SK-N-SH (cell line): ENCODE results near the gene CARD19. TPM values are rescaled to one million over a fixed set of nuclear protein-coding genes. Genes with fewer than 3 reads are reported as not detected.
"Not testable (repeated sequence)": the region's sequence is repeated elsewhere in the genome, so short reads cannot be mapped to it uniquely, and the experiment has no call there.

Experiments used
- CTCF ChIA-PET: fragments of 300-600, 350-600 bp; formaldehyde crosslinking; extraction: SDS; loops from one replicate; lab custom pipeline; 2021; lab: Yijun Ruan, JAX
- POLR2A ChIA-PET: fragments of 350-600 bp; sonication (Branson Sonifier 250); formaldehyde crosslinking; extraction: SDS; loops from one replicate; lab custom pipeline; 2020; ENCODE audit warnings: antibody characterized with exemption, inconsistent platforms; lab: Yijun Ruan, JAX
- DNase-seq: peaks from one replicate; pipeline ENCODE4 v3.0.0; 2012
- H2AFZ ChIP-seq: fragments of 200-600 bp; sonication (generic); 2 replicates; pipeline ENCODE4 v1.8.1; 2016; ENCODE audit warnings: antibody characterized with exemption, mild to moderate bottlenecking, low read depth
- H3F3A ChIP-seq: fragments of 200-600 bp; sonication (generic); replicated peaks from 2 replicates; pipeline ENCODE3; 2016; ENCODE audit warnings: antibody characterized with exemption, mild to moderate bottlenecking; ENCODE audit not compliant: insufficient read depth
- H3K27ac ChIP-seq, 2 experiments: fragments of 200-500 bp in 1 of 2; fragments of 200-600 bp in 1 of 2; sonication (Bioruptor generic) in 1 of 2; sonication (generic), shearing (Covaris generic) in 1 of 2; 2 replicates each; pipeline versions ENCODE4 v1.5.1 to v1.6.1; 2014 to 2016; ENCODE audit warnings: low read depth in 2 of 2, inconsistent platforms in 1 of 2, low read length in 1 of 2, mild to moderate bottlenecking in 1 of 2, mixed read lengths in 1 of 2
- H3K27me3 ChIP-seq: fragments of 200-600 bp; sonication (generic), shearing (Covaris generic); 2 replicates; pipeline ENCODE4 v1.6.1; 2016; ENCODE audit warnings: mixed run types; ENCODE audit not compliant: insufficient read depth
- H3K36me3 ChIP-seq, 2 experiments: fragments of 200-500 bp in 1 of 2; fragments of 200-600 bp in 1 of 2; sonication (Bioruptor generic) in 1 of 2; sonication (generic) in 1 of 2; replicated peaks in 1 of 2; 2 replicates each; pipeline versions ENCODE3 to v1.5.1; 2014 to 2016; ENCODE audit warnings: low read length in 1 of 2, mild to moderate bottlenecking in 1 of 2; ENCODE audit not compliant: insufficient read depth in 2 of 2, control insufficient read depth in 1 of 2
- H3K4me1 ChIP-seq, 2 experiments: fragments of 200-500 bp in 1 of 2; fragments of 200-600 bp in 1 of 2; sonication (Bioruptor generic) in 1 of 2; sonication (generic), shearing (Covaris generic) in 1 of 2; 2 replicates each; pipeline versions ENCODE4 v1.5.1 to v1.6.1; 2014 to 2016; ENCODE audit warnings: low read depth in 1 of 2, low read length in 1 of 2, mixed run types in 1 of 2; ENCODE audit not compliant: insufficient read depth in 2 of 2, control insufficient read depth in 1 of 2
- H3K4me2 ChIP-seq: fragments of 200-600 bp; sonication (generic), shearing (Covaris generic); 2 replicates; pipeline ENCODE4 v1.6.1; 2017; ENCODE audit warnings: mixed run types
- H3K4me3 ChIP-seq, 2 experiments: fragments of 200-500 bp in 1 of 2; fragments of 200-600 bp in 1 of 2; sonication (Bioruptor generic) in 1 of 2; sonication (generic), shearing (Covaris generic) in 1 of 2; 2 replicates each; pipeline versions ENCODE4 v1.5.1 to v1.8.1; 2014 to 2016; ENCODE audit warnings: low read depth in 2 of 2, inconsistent platforms in 1 of 2, low read length in 1 of 2, mild to moderate bottlenecking in 1 of 2, mixed read lengths in 1 of 2, moderate library complexity in 1 of 2
- H3K79me2 ChIP-seq: fragments of 200-600 bp; sonication (generic); 2 replicates; pipeline ENCODE4 v1.8.1; 2017; ENCODE audit warnings: mild to moderate bottlenecking; ENCODE audit not compliant: insufficient read depth
- H3K9ac ChIP-seq: fragments of 200-600 bp; sonication (generic); 2 replicates; pipeline ENCODE4 v1.6.1; 2017; ENCODE audit warnings: mixed run types
- H3K9me2 ChIP-seq: fragments of 200-600 bp; sonication (generic); 2 replicates; pipeline ENCODE4 v1.6.1; 2017; ENCODE audit warnings: mixed run types
- H3K9me3 ChIP-seq: fragments of 200-600 bp; sonication (generic); 2 replicates; pipeline ENCODE4 v1.6.1; 2017; ENCODE audit warnings: mixed run types, mild to moderate bottlenecking, moderate library complexity
- H4K20me1 ChIP-seq: fragments of 200-600 bp; sonication (generic); 2 replicates; pipeline ENCODE4 v1.6.1; 2017; ENCODE audit warnings: mild to moderate bottlenecking, mixed run types; ENCODE audit not compliant: insufficient read depth
- CHD2 ChIP-seq: fragments of 150-350 bp; IDR thresholded peaks from 2 replicates; pipeline ENCODE4 v1.6.1; 2018; ENCODE audit warnings: low read length; ENCODE audit not compliant: partially characterized antibody
- CTCF ChIP-seq: fragments of 200-600 bp; sonication (generic); IDR thresholded peaks from 2 replicates; pipeline ENCODE4 v1.6.1; 2017; ENCODE audit warnings: antibody characterized with exemption, mild to moderate bottlenecking, moderate library complexity
- EP300 ChIP-seq, 2 experiments: IDR thresholded peaks; 2 replicates each; pipeline versions ENCODE4 v1.4.0 to v1.6.1; 2012; ENCODE audit warnings: borderline replicate concordance in 1 of 2, low read depth in 1 of 2, low read length in 1 of 2
- FOXJ3 ChIP-seq: sonication (generic); formaldehyde crosslinking; IDR thresholded peaks from 2 replicates; pipeline ENCODE4 v1.5.1; 2020; ENCODE audit warnings: mild to moderate bottlenecking, missing genetic modification reagents
- MXI1 ChIP-seq: IDR thresholded peaks from 2 replicates; pipeline ENCODE4 v1.6.1; 2012; ENCODE audit warnings: mild to moderate bottlenecking, low read depth, low read length, improper control_type of control experiment
- NRF1 ChIP-seq: IDR thresholded peaks from 2 replicates; pipeline ENCODE4 v1.6.1; 2012; ENCODE audit warnings: low read depth, mild to moderate bottlenecking, low read length
- REST ChIP-seq: IDR thresholded peaks from 2 replicates; pipeline ENCODE4 v1.6.1; 2012; ENCODE audit warnings: mild to moderate bottlenecking, low read depth, low read length, moderate library complexity
- RFX5 ChIP-seq: IDR thresholded peaks from 2 replicates; pipeline ENCODE4 v1.6.1; 2012; ENCODE audit warnings: mild to moderate bottlenecking, improper control_type of control experiment, low read length
- SIN3A ChIP-seq: IDR thresholded peaks from 2 replicates; pipeline ENCODE4 v1.6.1; 2012; ENCODE audit warnings: low read depth, mild to moderate bottlenecking, low read length, moderate library complexity, borderline replicate concordance
- TAF1 ChIP-seq: IDR thresholded peaks from 2 replicates; pipeline ENCODE4 v1.6.1; 2012; ENCODE audit warnings: low read depth, mild to moderate bottlenecking, low read length, moderate library complexity, borderline replicate concordance
- TEAD4 ChIP-seq: IDR thresholded peaks from 2 replicates; pipeline ENCODE4 v1.4.0; 2012; ENCODE audit warnings: mild to moderate bottlenecking, borderline replicate concordance; ENCODE audit not compliant: insufficient read depth
- USF1 ChIP-seq: IDR thresholded peaks from 2 replicates; pipeline ENCODE4 v1.4.0; 2012; ENCODE audit warnings: low read depth, borderline replicate concordance
- WGBS: methylation state at CpG from one replicate; pipeline ENCODE4 v1.1.6; 2017; ENCODE audit warnings: low lambda C conversion rate; 5-methylcytosine and 5-hydroxymethylcytosine counted together
- polyA plus RNA-seq, 3 experiments: library from polyadenylated mRNA; depleted of rRNA; stranded (reverse); fragments of >200 nt; gene quantifications; 2 replicates each; pipeline ENCODE4 v1.2.3, GENCODE V29; 2012

CARD19 gene
- polyA plus RNA-seq, 1 of the 3 experiments (the other 2 are of a cell fraction) = 165 TPM

GRCh38 chr9:93143830-93144530, 48.0 kb downstream of the CARD19 start:
- no peaks in the 10 kb centered on the region for H3K27me3 ChIP-seq
- no peaks in the 10 kb centered on the region for H3F3A ChIP-seq
- no peak overlapping the region for H3K4me3 ChIP-seq
- WGBS = 73% methylated on average over 10 of the region's 15 CpGs
- no peak overlapping the region for H3K9ac ChIP-seq
- CTCF ChIA-PET = interaction anchor here (0.9 kb wide), 1 partner anchor 88 kb away, joined by 3 read pairs; no protein-coding TSS in a partner anchor
- H4K20me1 ChIP-seq = no peaks in the 10 kb centered on the region
- H3K9me3 ChIP-seq = no peaks in the 10 kb centered on the region
- no peak overlapping the region; the same call in 1 of the 2 replicates for H2AFZ ChIP-seq
- no peaks in the 10 kb centered on the region for H3K9me2 ChIP-seq
- peak overlapping the region; percentile 13; the same call in 1 of the 2 replicates for H3K4me2 ChIP-seq
- no peaks in the 10 kb centered on the region for H3K79me2 ChIP-seq
- H3K4me1 ChIP-seq = peaks cover 0 to 15% of the 10 kb centered on the region in 2 experiments; a peak in 1 of 4 replicates
- H3K27ac ChIP-seq = peak overlapping the region in 1 of 2 experiments; percentile 36; a peak in 1 of 4 replicates
- POLR2A ChIA-PET = interaction anchor here (1.1 kb wide), 1 partner anchor 10 kb away, joined by 3 read pairs; the partner anchor contains the start of gene NINJ1
- H3K36me3 ChIP-seq = no peaks in the 10 kb centered on the region
- peak; percentile 66 for DNase-seq
- peak; percentile 87 for TF ChIP-seq RFX5
- TF ChIP-seq CTCF = no peak

- peaks cover 0 to 15% of the 10 kb centered on the region in 2 experiments; a peak in 1 of 4 replicates for H3K4me1 ChIP-seq
- H3K9me3 ChIP-seq, POLR2A ChIA-PET, H3K9me2 ChIP-seq, H4K20me1 ChIP-seq, H3K27ac ChIP-seq, DNase-seq, H3K36me3 ChIP-seq, H3K27me3 ChIP-seq, H3K4me3 ChIP-seq, CTCF ChIA-PET, H3K79me2 ChIP-seq, H2AFZ ChIP-seq, H3K9ac ChIP-seq, H3K4me2 ChIP-seq, H3F3A ChIP-seq: not testable (repeated sequence)
- 72% methylated on average over 6 of the region's 6 CpGs for WGBS
These were observed 50.7 kb downstream of the CARD19 start for GRCh38 chr9:93146696-93147095.

- Histone ChIP-seq H3K9me2 (no peaks in the 10 kb centered on the region), H3K27me3 (no peaks in the 10 kb centered on the region), H3K4me1 (peaks cover 0 to 10% of the 10 kb centered on the region in 2 experiments; a peak in 1 of 4 replicates), H2AFZ (no peak overlapping the region), H3F3A (no peaks in the 10 kb centered on the region), H3K4me2 (no peak overlapping the region), H3K9ac (no peak overlapping the region), H3K36me3 (no peaks in the 10 kb centered on the region), H3K79me2 (no peaks in the 10 kb centered on the region), H3K27ac (no peak overlapping the region), H3K9me3 (no peaks in the 10 kb centered on the region), H4K20me1 (no peaks in the 10 kb centered on the region), H3K4me3 (no peak overlapping the region)
- no peak for DNase-seq
- 40% methylated on average over 2 of the region's 2 CpGs for WGBS
- ChIA-PET POLR2A (no interaction called here), CTCF (no interaction called here)
- no peak for TF ChIP-seq MXI1
- TF ChIP-seq TAF1 = no peak
- TF ChIP-seq CHD2 = no peak
- TF ChIP-seq NRF1 = no peak
- no peak for TF ChIP-seq EP300 (IDR thresholded peaks at IDR 0.05; ENCODE audit: borderline replicate concordance in 1 of 2, low read depth in 1 of 2, low read length in 1 of 2)
- TF ChIP-seq USF1 = no peak
- TF ChIP-seq TEAD4 = no peak
- no peak for TF ChIP-seq REST
- no peak for TF ChIP-seq SIN3A
- TF ChIP-seq FOXJ3 = no peak
These were observed 51.6 kb downstream of the CARD19 start for GRCh38 chr9:93147632-93148031.
